Stimulated activated CD4-positive, alpha-beta T cell treated with anti-CD3 and anti-CD28 coated beads, Interleukin-12 subunit alpha, Interleukin-12 subunit beta, amount 100 ng/mL, for 4 hours (primary cell): ENCODE data around the gene TMCC3.
"Not testable (repeated sequence)": the region's sequence is repeated elsewhere in the genome, so short reads cannot be mapped to it uniquely, and the experiment has no call there.

ENCODE experiments used
- DNase-seq: peaks from one replicate; pipeline ENCODE4 v3.0.0-alpha.2; 2020

The TMCC3 gene

DNA sequence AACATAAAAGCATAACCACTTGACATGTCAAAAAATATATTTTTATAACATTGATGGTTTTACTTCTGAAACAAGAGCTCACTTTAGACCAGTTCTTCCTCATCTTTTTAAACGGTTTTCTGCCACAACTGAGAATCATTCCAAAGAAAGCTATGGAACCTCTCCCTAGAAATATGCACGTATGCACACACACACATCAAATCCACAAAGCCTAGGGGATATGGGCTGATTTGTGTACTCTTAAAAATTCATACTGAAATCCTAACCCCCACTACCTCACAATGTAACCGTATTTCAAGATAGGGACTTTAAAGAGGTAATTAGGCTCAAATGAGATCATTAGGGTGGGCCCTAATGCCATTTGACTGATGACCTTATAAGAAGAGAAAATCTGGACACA, 19.3 kb downstream of the TMCC3 start:
- DNase-seq: no peak

DNA sequence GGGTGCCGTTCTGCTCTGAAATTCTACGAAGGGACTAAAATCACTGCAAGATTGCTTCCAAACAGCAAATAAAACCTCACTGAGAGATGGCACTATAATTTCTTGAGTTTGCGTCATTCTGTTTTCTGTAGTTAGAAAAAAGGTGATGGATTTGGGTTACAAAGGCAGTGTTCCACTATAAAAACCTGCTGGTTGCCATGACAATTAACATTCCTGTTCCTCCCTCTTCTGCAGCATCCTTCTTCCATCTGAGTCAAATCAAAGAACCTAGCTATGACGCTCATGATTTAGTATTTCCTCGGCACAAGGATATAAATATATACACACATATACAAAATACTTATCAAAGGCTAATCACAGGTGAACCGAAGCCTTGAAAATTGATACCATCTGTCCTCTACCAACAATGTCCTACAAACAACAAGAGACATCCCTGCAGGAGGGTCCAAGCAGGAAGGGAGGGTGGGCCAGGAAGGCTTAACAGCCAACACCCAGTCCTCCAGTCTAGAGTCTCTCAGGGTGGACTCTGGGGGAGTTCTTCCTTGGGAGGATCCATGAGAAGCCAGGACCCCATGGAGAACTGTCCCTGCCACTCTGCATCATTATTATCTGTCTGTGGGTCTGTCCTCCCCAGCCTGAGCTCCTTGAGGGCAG, 21.4 kb downstream of the TMCC3 start:
- DNase-seq: no peak

DNA sequence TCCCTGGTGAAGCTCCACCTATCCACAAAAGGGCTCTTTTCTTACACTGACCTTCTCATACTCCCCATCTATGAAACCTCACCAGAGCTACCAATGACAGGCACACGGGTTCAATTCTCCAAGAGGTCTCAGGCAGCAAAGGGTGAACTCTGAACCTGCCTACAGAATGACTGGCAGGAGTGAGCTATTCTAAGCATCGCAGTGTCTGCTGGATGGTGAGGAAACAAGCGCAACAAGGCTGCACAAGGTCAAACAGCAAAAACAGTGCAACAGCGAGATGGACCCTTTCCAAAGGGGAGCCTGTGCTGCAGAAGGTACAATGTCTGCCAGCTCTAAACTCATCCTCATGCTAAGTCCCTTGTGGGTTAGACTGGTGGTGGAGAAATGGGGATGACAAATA, 22.0 kb downstream of the TMCC3 start:
- DNase-seq: no peak

DNA sequence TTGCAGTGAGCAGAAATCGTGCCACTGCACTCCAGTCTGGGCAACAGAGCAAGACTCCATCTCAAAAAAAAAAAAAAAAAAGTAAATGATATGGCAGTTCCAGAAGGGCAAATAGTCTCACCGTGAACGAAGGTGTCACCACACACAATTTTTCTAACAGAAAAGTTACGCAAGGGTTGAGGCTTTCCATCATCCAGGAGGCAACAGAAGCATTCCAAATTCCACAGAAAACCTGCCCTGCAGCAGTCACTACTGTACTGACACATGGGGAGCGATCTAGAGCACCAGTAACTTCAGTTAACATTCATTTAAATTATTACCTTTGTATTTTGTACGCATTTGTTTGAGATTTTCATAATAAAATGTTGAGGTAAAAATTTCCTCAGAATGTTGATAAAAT, 24.8 kb downstream of the TMCC3 start:
- DNase-seq: no peak

DNA sequence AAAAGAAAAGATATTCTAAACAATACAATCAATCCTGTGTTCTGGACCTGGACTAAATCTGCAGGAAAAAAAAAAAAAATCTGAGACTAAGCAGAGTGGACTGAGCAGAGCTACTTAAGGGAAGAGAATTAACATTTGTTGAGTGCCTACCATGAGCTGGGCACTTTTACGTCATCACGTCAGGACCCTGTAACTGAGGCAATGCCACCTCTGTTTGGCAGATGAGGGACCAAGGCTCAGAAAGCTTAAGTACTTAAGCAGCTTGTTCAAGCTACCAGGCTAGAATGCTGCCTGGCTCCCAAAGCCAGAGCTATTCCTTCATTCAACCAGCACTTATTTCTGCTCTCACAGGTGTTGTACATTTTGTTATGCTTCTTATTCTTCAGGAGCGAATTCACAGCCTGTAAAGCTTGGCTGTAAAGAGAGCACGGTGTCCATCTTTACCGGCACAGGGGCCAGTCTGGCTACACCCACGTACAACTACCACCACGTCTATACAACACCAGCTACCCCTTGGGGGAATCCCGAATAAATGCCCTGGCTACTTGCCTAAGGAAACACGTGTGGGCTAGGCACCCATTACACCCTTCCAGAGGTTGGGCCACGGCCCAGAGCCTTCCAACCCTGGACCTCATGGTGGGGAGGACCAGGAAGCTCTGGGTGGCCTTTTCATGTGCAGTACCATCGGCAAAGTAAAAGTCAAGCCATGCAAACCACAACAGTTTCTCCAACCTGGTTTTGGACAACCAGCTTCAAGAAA, 27.0 kb downstream of the TMCC3 start:
- no peak for DNase-seq

DNA sequence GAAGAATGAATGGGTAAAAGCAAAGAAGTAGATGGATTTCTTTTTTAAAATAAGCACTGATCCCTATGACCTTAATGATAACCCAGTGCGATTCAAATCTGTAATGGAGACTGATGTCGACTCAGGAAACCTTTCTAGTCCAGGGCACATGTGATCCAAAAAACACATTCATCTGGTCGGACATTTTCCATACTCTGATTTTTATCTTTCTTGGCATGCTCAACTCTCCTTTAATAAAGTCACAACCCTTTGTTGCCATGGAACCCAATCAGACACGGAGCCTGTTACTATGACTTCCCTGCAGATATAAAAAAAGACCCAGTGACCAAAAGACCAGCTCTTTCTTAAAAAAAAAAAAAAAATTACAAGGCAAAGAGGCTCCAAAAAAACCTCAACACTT, 27.9 kb downstream of the TMCC3 start:
- DNase-seq: no peak

DNA sequence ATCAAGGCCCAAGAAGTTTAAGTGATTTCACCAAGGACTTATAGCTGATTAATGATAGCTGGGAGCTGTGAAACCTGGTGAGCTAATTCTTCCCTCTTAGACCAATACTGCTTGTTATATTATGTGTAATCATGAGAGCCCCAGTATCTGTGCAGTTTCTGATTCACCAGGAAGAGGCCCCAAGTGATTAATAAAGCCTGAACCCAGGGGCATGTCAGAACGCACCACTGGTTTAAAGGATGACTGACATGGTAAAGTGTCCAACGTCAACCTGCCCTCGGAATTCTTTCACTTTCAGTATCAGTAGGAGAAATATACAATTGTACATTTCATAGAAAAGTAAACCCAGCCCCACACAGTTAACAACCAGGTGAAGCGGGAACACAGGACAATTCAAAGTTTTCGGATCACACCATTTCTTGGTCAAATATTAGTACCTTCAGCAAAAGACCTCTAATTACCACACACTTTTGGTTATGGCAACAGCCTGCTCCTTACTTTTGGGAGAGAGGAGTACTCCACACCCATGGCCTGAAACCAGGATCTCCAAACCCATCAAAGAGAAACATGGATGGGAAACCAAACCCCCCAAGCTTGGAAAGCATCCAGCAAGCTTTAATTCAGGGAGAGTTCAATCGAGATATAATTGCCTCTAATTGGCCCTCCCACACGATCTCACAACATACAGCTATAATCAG, 28.5 kb downstream of the TMCC3 start:
- DNase-seq: no peak

DNA sequence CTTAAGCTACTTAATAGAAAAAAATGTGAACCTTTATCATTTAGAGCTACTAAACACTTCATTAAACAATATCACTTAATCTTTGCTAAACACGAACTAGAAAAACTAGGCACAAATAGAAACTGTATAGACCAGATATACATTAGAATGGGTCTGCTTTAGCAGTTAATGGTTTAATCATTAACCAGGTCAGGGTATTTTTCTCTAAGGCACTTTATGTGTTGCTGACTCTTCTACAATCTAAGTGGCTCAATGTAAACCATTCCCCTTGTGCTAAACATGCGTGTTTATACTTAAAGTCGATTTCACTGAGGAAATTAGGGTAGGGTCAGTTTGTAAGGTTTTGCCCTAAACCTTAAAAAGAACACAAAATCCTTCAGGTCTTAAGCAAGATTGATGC, 29.7 kb downstream of the TMCC3 start:
- DNase-seq: no peak

DNA sequence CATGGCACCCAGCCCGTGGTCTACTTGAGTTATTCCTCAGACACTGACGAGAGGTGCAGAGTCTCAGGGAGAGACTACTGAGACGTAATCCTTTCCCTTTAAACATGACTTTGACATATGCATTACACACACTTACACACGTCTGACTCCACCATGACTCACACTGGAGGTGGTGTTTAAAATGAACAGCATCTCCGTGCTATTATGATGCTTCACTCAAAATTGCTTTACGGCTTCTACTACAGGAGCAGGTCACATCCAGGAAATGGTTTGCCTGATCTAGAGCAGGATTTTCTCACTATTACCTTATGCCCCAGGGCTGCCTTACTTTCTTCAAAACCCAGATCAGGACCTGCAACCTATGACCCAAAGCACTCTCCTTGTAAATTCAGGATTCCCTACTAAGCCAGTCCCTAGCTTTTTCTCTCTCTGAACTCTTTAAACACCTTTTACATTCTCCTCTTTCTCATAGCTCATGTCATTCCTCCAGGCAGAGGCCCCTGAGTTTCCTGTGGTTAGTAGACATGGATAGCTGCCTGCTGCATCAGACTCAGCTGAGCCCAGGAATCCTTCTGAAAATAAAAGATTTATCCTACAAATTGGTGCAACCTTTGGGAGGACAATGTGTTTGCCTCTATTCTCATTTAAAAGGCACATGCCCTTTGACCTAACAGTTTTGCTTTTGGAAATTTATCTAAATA, 31.2 kb downstream of the TMCC3 start:
- DNase-seq: no peak

DNA sequence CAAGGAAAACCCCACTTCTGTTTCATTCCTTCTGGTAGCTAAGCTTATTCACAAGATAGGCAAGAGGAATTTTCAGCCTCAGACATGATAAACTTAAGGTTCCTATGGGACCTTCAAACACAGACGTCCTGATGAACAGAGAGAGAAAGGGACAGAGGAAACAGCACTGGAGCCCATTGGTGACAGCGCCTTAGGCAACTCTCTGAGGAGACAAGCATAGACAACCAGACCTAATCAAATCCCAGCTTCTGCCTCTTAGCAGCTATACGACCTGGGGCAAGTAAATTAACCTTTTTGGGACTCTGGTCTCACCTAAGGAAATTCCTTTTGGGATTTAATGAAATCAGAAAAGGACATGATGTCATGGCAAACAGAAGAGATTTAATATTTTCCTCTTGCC, 33.3 kb downstream of the TMCC3 start:
- no peak for DNase-seq

DNA sequence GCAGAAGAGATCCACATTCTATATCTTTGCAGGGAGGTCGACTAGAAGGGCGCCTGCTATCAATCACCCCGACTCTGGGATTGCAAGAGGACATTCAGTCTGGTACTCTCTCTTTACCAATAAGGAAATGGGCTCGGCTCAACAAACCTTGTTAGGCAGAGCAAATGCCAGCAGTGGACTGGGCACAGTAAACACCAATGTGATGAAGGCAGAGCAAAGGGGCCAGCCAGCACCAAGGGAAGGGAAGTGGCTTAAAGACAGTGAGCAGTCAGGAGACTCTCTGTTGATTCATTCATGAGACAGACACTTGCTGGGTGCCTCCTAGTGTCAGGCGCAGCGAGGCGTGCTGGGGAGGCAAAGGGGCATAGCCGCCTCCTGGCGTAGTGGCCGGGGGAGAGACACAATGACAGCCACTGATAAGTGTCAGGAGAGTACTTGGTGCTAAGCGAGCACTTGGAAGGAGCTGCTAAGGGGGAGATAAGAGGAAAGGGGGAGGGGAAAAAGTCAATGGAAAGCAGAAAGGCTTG, 34.1 kb downstream of the TMCC3 start:
- DNase-seq: no peak

DNA sequence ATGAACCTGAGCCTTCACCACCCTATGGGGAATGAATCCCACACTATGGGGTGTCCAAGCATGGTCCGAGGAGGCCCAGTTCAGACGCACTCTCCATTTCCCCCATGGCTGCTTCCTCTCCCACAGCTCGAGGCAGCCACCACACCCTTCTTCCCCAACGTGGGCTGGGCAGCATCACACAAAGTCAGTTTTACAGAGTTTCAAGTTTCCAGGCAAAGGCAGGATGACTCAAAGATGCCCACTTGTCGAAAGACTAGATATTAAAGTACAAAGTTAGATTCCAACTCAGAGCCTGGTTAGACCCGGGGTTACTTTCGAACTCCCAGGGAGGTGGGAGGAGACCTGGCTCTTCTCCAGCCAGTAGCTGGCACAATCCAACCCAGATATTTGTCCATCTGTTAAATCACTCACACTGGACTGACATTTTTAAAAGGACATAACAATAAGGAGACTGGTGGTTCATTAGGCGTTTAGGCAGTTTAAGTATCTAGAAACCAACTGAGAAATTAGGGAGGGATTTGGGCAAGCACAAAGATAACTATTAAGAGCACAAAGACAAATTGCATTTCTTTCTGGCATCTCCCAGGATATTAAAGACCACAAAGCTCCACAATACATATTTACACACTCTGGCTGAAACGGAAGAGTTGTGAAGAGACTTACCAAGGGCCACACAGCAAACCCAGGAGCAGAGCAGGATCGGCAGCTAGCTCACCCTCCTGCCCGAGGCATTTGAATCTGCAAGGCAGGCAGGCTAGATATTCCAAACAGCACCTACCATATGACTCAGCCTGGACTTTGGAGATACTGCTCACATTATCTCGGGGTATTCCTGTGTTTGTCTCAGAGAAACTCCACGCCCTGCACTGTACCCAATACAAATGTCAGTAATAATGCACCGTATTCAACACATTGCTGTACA, 34.8 kb downstream of the TMCC3 start:
- no peak for DNase-seq

DNA sequence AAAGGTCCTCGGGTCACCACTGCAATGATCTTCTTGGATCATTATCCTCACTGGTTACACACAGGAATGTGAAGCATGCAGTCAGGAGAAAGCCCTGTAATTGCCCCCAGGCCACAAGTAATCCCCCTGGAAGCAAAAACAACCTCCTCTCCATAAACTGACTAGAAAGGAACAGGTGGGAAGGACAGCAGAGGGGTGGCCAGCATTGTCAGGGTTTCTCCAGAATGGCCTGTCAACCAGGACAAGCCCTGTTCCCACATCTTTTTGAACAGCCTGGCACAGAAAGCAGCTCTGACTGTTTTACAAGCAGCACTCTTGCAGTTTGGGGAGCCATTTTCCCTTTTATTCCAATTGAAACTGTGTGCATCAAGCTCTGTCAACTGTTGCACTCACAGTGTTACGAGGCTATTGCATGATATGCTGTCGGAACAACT, 36.1 kb downstream of the TMCC3 start:
- no peak for DNase-seq

DNA sequence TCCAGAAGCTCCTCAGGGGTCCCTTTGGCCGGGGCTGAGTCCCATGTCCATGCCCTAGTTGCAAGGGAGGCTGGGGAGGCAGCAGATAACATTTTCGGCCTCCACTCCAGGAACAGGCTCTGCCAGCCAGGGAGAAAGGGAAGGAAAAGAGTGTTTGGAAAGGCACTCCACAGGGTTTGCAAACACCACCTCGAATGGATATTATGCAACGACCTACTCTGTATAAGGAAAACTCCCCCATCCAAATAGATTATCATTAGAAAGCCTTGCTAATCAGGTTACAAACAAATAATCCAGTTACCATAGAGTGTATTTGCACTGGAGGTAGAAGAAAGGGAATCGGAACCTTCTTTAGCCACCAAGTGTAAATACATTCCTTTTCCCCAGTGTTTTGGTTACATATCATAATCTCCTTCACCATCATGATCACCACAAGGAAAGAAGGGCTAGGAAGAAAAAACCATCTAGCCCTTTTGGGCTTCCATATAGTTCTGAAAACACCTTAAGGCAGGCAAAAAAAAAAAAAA, 40.4 kb downstream of the TMCC3 start:
- DNase-seq: no peak

DNA sequence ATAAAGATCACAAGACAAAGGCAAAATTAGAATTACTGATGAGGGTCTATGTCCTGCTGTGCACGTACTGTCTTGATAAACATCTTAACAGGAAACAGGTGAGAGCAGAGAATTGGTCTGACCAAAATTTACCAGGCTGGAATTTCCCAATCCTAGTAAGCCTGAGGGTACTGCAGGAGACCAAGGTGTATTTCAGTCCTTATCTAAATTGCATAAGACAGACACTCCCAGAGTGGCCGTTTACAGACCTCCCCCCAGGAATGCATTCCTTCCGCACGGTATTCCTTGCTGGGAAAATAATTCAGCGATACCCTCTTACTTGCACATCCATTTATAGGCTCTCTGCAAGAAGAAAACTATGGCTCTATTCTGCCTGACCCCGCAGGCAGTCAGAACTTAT, 43.5 kb downstream of the TMCC3 start:
- not testable (repeated sequence) for DNase-seq

DNA sequence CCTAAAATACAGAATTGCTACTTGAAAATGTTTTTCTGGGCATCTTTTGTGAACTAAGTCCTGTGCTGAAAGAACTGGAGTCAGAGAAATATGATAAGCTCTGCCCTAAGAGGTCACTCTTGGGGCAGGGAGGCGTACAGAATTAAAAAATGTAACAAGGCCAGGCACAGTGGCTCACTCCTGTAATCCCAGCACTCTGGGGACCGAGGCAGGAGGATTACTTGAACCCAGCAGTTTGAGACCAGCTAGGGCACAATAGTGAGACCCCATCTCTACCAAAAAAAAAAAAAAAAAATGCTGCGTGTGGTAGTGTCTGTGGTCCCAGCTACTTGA, 46.0 kb downstream of the TMCC3 start:
- no peak for DNase-seq

DNA sequence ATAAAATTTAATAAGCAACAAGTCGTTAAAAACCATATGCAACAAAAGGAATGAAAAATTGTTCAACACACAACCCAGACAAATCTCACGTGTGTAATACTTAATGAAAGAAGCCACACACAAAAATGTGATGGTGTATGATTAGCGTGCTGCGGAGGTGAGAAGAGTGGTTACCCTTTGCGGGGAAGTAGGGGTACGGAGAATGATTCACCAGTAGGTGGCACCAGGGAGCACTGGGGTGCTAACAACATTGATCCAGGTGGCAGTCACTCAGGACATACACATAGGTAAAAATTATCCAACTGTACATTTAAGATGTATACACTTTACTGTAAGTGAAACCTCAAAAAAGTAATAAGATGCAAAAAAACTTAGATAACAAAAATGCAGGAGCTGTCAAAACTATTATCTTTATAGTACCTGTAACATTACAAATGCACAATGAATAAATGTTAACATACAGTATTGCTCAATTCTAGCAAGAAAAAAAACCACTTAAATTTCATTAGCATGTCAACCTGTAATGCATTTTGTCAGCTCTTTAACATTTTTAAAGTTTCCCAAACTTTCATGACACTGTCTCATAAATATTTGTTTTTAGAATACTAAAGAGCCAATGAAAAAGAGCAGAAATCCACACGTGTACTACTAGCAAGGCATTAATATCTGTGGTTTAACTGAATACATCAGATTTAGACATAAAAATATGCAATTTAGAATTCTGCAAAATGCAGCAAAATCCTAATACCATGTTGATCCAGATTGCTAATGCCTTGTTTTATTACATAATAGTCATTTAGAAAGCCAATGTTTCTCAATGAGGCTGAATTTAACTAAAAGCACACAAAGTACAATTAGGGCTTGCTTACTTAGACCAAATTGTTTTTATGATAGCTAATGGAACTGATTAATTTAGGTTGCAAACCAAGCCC, 46.7 kb downstream of the TMCC3 start:
- DNase-seq: peak; percentile 52

DNA sequence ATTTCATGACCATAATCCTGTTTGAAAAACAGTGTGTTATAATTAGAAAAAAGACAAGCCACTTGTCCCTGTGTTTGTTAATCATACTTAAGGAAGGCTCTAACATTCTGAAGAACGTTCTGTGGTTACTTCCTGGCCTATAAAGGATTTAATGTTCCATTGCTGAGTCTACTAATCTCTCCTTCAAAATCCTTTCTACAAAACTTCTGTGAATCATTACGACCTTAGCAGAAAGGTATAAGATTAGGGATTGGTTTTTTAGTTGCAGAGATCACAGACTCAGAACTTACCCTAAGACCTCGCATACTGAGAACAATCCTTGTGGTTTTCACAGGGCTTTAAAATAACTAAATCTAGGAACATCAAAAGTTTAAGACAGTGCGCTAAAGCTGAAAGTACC, 48.3 kb downstream of the TMCC3 start:
- no peak for DNase-seq

DNA sequence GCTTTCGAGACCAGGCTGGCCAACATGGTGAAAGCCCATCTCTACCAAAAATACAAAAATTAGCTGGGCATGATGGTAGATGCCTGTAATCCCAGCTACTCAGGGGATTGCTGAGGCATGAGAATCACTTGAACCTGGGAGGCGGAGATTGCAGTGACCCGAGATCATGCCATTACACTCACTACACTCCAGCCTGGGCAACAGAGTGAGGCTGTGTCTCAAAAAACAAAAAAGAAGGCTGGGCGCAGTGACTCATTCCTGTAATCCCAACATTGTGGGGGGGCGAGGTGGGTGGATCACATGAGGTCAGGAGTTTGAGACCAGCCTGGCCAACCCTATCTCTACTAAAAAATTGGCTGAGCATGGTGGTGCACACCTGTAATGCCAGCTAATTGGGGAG, 49.0 kb downstream of the TMCC3 start:
- not testable (repeated sequence) for DNase-seq

DNA sequence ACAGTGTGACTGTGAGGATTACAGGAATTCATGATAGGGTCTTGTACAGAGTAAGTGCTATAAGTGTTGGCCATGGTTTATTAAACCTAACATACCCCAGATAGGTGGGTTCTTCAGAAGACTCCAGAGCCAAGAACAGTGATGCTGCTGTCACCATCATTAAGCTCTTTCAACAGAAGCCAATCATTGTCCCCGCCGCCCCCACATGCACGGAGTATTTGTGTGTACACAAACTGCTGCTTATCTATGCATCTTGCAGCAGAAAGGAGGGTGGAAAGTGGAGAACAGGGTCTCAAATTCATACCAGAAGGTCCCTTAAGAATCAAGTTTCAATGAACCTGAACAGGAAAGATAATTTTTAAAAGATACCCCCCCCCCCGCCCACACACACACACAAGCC, 51.2 kb downstream of the TMCC3 start:
- DNase-seq: no peak

DNA sequence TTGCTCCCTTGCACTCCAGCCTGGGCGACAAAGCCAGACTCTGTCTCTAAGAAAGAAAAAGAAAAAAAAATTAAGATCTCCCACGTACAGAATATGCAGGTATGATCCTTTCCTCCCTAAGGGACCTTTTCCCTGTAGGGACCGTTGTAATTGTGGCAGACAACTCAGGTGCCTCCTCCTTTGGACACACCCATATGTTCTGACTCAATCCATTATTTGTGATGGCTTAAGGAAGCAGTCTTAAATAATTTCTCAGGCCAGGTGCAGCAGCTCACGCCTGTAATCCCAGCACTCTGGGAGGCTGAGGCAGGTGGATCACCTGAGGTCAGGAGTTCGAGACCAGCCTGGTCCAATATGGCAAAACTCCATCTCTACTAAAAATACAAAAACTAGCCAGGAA, 53.1 kb downstream of the TMCC3 start:
- DNase-seq: no peak
